SHP77 treated with DMSO at 0.1 percent for 48 hours (cell line): Measurements from ENCODE around the gene FLT3.

Experiments used
- DNase-seq: peaks from one replicate; lab custom pipeline; 2025; lab: John Stamatoyannopoulos, UW

The FLT3 gene

DNA sequence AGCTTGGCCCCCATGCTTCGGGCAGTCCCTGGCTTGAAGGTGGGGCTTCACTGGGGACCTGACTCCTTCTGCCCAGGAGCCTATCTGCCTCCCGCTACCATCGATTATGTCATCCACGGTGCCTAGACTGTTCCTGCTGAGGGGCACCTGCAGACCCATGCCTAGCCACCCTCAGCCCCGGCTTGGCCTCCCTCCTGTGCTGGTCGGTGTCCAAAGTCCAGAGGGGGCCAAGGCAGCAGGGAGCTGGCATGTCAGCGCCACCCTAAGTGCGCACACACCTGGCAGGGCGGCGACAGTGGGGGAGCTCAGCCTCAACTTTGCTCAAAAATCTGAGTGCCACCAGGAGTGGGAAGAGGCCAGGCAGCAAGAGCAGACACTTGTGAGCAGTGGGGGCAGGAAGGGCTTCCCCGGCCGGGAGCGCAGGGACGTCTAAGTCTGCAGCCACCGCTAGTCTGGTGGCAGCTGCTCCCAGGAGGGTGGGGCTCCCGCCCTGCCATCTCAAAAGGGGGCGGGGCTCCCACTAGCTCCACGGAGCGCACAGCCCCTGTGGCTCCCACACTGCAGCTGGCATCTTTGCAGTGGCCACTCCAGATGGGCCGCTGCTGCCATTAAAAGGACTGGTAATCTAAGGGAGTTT, 98.4 kb downstream of the FLT3 start:
- no peak for DNase-seq

DNA sequence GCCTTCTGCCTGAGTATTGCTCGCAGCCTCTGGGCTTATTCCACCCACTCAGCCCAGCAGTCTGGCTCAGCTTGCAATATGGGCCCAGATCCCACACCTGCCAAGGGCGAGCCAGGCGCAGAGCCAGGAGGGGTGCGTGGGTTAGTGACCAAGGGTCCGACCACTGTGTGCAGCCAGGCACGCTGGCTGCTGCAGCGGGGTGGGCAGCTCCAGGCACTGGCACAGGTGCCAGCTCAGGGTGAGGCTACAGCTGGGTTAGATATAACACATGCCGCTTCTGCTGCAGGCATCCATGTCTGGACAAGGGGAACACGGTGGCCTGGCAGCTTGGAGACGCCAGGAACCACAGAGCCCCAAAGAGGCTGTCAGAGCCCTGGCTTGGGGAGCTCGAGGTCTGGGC, 99.3 kb downstream of the FLT3 start:
- DNase-seq = no peak

DNA sequence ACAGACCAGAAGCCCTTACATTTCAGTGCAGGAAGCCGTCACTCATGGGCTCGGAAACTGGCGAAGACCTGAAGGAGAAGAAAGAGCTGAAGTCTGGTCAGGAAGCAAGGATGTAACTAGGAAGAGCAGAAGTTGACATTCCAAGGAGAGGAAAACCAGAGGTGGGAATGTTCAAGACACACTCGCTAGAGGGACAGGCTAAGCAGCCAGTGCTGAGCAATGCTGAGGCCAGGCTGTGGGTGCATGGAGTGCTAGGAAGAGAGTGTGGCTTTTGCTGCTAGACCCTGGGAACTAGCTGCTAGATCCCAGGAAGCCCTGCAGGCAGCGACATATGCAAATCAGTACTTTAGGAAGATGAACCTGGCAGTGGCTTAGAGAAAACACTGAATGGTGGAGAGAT, 99.8 kb downstream of the FLT3 start:
- DNase-seq = no peak

DNA sequence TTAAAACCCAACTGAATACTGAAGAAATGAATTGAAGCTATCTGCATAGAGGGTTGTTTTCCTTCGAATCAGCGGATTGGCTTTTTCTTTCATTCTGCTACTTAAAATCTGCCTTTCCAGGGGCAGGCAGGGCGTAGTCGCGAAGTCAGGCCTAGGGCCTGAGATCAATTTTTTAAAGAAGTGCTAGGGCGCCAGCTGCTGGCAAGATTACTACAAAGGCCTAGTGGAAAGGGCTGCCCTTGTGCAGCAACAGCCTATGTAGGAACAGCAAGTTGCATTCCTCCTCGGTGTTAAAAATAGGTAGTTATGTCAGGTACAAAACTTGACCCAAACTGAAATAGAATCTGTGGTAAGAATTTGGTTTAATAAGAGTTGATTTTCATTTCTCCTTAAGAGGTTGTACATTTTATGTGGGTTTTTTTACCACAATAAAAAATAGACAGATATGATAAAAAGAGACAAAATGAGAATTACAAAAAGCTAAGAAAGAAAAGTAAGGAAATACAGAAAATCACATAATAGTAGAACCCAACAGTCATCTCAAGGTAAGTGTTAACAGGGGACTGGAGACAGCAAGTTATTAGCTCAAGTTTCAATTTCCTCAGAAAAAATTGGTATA, 102.4 kb downstream of the FLT3 start:
- DNase-seq = peak; percentile 57

DNA sequence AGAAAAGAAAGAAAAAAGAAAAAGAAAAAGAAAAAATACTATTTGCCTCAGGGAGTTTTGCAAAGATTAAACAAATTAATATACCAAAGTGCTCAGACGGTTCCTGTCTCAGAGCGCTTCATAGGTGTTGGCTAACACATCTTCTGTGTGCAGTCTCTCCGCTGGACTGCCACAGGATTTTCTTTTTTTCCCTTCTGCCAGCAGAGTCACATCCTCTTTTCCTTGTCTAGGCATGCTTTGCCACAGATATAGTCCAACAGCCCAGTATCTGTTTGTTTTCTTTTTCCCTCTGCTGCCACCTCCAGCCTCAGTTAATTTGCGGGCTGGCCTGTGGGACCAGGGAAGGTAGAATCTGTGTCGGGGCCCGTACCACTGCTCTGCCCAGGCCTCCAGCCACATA, 108.5 kb downstream of the FLT3 start:
- DNase-seq = no peak

DNA sequence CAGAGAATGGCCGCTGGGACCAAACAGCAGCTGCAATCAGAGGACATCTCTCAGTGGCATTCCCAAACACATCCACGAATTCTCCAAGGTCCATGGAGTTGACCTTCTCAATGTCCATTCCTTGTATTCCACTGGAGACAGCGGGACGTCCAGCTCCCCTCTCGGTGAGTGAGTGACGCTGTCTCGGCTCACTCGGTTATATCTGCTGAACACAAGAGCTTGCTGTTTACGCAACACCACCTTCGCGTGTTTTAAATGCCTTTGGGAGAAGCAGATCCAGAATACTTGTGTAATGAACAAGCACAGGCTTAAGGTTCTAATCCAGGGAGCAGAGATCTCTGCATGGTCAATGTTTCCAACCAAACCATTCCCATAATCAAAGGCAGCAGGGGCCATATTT, 111.9 kb downstream of the FLT3 start, which contains the start of gene URAD:
URAD (minus strand) TSS at position 174 of the 400 bp plus-strand sequence; CDS start at position 118, 56 bp downstream.
- no peak for DNase-seq

DNA sequence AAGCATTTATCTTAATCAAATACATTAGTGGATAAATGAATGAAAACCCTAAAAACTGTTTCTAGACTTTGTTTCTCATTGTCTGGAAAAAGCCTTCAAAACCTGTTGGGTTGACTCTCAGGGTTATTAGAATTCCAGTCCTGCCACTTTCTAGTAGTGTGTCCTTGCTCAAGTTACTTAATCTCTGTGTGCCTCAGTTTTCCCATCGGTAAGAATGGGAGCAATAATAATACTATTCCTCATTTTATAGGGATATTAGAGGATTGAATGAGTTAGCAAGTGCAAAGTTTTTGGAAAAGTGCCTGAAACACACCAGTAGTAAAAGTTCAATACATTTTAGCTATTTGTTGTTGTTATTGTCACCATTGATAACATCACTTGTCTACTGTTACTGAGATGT, 114.8 kb downstream of the FLT3 start:
- no peak for DNase-seq

DNA sequence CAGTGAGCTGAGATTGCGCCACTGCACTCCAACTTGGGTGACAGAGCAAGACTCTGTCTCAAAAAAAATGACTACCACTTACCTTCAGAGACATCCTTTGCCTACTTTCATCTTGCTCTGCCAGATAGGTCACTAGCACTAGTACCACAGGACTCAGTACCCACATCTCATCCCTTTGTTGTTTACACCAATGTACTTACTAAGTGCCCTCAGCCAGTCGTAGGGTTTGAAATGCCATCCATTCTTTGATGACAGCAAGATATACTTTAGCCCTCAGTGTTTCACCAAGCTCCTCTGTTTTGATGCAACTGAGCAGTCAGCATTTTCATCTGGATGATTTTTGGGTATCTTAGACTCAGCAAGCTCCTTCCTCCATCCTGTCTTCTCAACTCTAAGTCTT, 118.0 kb downstream of the FLT3 start:
- DNase-seq = no peak

DNA sequence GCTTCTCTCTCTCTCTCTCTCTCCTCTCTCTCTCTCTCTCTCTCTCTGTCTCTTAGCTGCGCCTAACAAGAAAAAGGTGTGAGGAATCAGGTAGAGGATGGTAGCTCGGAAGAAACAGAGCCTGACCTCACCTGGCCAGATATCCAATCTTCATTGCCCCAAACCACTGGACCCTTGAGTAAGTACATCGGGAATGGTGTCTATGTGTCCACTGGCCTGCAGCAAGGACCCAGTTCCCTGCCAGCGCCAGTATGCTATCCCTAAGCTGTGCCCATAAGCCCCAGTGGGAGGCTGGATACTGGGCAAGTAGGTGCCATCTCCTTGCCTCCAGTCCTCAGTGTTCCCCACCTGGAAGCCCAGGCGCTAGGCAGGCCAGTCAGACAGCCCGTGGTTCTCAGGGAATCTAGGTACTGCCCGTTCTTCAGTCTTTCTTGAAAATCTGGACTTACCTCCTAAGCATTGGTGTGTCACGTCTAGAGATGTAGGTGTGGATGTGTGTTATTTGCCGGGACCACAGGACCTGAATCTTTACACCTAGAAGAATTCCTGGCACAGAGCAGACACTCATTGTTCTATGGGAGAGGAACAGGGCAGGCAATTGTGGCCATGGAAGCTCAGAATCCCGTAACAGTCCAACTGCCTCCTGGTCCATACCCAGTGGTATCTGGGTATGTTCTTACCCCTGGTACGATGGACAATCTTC, 119.2 kb downstream of the FLT3 start:
- DNase-seq = no peak

DNA sequence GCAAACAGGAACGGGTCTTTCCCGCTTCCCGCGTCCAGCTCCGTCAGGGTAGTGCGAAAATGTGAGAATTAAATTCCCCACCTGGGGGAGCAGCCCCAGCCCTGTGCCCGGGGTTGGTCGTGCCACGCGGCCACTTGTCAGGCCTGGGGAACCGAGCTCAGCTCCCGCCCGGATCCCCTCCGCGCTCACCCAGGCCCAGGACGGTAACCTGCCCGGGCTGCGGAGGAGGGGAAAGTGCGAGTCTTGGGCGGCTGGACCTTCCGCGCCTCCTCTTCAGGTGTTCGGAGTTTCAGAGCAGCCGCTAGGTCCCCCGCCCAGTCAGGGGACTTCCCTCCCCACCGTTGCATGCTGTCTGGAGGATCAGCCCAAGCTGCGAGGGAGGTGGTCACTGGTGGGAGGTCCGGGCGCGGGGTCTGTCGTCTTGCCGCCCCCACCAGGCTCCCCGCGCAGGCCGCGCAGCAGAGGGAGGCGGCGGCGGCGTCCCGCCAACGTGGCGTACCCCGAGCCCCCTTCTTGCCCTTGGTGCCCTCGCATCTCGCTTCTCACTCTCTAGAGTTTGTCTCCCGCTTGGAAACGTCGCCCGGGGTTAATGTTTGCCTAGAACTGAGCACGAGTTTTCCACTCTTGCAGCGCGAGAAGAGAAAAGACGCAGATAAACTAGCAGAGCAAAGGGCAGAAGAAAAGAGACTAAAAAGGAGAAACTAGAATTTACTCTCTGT, 119.9 kb downstream of the FLT3 start:
- no peak for DNase-seq

DNA sequence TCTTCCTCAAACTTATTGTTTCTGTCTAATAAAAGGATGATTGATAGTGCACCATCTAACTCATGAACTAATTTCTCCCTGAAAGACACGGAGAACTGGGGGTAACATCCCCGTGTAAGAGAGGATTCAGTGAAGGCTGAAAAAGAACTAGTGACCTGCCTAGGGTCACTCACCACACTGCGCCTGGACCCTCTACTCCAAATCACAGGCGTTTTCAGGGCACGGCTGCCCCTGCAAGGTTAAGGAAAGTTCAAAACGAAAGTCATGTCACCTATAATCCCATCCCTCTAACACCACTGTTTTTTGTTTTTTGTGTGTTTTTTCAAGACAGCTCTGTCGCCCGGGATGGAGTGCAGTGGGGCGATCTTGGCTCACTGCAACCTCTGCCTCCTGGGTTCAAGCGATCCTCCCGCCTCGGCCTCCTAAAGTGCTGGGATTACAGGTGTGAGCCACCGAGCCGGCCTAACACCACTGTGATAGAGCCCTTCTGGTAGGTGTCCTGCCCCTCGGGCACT, 120.6 kb downstream of the FLT3 start:
- no peak for DNase-seq

DNA sequence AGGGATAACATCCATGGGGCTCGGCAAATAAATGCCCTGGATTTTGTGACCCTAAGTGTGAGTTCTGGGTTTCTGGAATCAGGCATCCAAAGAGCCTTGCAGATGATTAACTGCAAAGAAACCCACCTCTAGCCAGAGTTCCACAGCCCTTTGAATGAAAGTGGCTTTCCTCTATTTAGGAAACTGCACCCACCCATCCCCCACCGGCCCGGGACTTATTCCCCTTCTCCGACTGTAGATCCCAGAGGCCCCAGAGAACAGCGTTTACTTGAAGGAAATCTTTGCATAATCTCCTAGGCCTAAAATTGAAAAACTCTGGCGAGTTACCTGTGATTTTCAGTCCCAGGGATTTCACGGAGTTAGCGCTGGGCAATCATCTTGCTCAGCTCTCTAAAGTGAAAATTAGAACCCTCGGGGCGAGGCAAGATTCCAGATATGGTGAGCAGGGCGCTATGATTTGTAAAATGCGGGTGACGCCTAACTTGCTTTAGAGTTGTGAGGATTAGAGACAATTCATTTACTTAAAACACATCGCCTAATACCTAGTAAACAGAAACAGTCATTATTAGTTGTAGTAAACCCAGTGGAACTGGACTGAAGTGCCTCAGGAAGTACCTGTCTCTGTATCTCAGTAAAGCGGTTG, 121.3 kb downstream of the FLT3 start:
- no peak for DNase-seq

DNA sequence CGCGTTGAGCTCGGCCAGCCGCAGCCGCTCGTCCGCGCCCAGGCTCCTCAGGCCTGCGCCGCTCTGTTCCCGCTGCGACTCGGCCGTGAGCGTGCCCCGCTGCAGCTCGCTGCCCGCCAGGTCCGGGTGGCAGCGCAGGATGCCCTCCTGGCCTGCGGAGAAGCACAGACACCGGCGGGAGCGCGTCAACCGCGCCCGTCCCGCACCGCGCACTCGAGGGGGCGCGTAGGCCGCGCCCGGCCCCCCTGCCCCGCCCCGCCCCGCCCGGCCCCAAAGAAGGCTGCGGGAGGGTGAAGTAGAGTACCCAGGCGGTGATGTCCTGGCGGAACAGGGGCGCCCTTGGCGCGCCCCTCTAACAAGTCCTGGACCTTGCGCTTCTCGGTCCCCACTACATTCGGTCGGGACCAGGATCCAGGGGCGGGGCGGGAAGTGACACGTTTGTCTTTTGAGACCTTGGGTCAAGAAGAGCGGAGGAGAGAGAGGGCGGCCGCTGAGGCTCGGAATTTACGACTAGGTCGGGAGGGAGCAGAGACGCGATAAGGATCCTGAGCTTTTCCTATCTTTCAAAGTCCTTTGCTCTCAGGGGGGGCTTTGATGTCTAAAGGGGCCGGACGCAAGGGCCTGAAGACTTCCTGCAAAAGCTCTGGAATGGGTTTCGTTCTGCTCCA, 121.9 kb downstream of the FLT3 start:
- DNase-seq = no peak

DNA sequence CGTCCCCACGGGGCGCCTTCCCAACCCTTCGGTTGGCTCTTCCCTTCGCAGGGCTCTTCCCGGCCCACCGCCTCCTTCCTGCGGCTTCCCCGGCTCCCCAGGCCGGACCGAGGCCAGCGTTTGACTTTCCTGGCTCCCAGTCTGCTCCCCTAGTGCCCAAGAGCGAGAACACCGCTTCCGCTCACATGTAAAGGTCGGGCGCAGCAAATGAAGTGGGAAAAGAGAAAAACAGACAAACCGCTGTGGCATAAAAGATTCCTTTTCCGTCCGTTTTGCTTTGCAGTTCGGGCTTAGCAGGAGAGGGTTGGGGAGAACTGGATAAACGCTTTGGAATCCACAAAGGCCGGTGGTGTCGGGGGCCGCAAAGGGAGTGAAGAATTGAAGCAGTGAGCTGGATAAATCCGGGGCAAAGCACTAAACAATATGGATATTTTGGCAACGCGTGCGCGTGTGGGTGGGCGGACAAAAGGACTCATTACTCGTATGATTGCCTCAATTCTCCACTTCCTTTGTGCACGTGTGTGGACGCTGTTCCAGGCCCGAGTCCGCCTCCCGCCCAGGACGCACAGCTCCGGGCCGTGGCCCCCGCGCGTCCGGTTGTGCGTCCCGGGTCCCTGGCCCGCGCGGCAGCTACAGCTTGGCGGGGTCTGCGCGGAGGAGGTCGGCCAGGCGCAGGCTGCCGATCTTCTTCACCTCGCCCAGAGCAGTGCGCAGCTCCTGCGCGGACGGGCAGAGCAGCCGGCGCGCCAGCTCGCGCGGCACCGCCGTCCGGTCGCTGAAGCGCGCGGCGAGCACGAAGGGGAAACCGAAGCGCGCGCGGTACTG, 122.7 kb downstream of the FLT3 start:
- no peak for DNase-seq

DNA sequence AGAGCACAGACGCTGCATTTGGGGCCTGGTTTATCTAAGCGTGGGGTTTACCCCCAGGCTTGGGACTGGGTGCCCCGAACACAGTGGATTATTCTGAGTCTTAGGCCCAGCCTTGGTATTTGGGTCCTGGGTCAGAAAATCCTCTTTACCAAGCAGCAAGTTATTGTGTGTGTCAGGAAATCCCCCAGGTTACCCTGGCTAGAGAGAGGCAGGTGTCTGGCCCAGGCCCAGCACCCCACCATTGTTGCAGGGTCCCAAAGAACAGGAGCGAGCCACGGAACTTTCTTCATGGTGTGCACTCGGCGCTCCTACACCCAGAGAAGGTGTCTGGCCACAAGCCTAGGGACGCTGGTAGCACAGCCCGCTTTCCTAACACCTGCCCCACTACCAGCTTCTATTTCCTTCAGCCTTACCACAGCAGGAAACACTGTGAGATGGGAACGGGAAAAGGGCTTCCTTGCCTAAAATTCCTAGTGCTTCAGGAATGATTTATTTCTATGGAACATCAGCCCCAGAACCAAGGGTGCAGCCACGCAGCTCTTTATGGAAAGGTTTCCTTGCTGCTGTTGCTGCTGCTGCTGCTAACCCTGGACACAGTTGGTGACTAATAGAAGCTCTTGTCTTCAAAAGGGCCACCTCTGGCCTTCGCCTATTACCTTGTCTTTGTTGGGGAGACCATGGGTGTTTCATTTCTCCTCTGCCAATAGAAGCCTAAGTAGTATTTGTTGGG, 123.8 kb downstream of the FLT3 start:
- no peak for DNase-seq

DNA sequence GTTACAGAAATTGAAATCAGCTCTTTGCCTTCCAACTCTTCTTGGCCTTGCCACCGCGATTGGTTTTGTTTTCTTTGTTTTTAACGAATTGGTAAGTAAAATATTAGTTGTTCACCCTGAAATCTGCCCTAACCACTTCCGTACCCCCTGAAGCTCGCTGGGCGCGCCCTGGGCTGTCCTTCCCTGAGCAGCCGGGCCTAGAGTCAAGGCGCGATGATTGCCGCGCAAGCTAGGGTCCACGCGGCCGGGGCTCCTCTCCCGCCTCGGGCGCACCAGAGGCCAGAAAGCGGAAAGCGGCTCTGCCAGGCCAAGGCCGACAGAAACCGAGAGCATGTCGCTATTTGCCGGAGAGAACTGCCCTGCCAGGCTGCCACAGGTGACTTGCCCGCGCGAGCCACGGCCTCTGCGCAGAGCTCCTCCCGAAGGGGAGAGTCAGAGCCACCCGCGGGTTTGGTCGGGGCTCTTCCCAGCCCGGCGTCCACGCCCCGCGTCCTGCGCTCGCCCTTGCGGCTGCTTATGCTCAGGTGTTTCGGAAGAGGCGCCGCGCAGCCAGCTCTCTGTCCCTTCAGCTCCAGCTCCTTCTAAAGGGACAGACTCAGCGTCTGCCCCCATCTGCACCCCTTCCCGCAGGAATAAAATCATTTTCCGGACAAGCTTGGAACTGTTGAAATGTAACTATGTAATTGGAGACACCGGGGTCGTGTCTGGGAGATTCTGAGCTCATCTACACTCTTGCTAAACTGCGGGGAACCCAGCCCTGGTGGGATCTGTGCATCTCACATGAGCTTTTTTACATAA, 124.6 kb downstream of the FLT3 start:
- no peak for DNase-seq

DNA sequence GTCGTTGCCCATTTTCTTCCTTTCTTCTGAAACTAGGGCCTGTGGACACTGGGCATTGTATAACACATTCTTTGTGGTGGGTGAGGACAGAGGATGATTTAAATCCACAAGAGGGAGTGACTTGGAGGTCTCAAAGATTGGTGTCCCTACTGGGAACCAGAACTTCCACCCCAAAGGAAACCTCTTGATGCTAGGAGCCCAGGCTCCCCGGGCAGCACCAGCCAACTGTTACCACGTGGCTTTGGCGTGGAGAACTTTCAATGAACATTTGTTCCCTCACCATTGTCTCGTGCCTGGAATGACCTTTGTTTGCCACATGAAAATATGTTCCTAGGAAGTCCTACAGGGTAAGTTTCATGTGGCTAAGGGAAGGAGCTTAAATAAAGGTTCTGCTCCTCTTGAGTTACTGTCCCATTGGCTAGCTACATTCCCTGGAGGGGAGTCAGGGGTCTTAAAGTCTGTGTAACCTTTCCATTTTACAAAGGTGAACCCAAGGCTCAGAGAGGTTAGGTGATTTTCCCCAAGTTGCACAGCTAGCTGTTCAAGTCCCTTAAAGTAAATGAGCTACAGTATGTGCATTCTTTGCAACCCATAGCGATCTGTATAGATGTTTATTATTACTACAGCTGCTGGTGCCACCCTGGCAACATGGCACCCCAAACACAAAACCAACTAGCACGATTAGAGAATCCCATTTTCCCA, 126.3 kb downstream of the FLT3 start:
- no peak for DNase-seq

DNA sequence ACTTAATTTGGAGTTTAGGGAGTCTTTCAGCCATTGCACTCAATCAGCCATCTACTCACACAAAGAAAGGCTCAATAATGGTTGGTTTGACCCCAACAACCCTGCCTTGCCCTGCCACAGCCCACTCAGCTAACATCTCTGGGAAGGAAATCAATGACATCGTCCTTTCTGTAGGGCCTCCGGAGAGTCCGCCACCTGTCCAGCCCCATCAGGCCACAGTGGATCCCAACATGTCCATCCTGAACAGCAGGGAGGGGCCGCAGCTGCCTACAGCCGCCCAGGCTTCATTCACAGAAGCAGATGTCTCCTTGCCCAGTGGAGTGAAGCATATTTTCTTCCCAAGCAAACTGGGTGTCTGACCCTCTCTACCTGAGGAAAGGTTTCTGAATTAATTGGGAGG, 127.1 kb downstream of the FLT3 start:
- DNase-seq = no peak

DNA sequence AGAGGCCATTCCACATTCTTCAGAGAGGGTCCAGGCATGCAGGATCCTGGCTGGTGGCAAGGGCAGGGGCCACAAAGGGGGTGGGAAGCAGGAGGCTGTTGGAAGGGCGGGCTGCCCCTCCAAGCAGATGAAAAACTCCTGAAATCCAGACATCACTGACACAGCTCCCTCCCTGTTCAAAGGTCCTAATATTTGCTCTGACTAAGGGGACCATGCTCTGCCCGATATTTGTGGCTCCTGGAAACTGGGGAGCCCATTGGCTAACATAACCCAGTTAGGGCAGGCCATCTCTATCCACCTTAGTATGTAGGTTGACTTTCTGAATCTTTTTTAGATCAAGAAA, 127.9 kb downstream of the FLT3 start:
- DNase-seq = no peak
